Keratinocyte (primary cell): ENCODE results near the gene MYL6.

ENCODE experiments used
- EZH2 ChIP-seq: IDR thresholded peaks from one replicate; pipeline ENCODE4 v1.6.1; 2012; ENCODE audit warnings: inconsistent platforms, mild to moderate bottlenecking, low read length, moderate library complexity
- TF ChIP-seq, protein P1 (sequence below), 3 experiments: IDR thresholded peaks in 1 of 3; conservative IDR thresholded peaks in 1 of 3; optimal IDR thresholded peaks in 1 of 3; 2 replicates in 2 of 3; 3 replicates in 1 of 3; pipeline versions ENCODE3 to v1.5.1; 2011; ENCODE audit warnings: low read length in 3 of 3, mild to moderate bottlenecking in 3 of 3, moderate library complexity in 2 of 3, control low read depth in 1 of 3, inconsistent platforms in 1 of 3; ENCODE audit not compliant: insufficient read depth in 2 of 3; ENCODE audit errors: extremely low read depth in 1 of 3

GRCh38 chr12:56172839-56173238 is 14.7 kb downstream of the MYL6 start:
- TF ChIP-seq, protein P1, sequence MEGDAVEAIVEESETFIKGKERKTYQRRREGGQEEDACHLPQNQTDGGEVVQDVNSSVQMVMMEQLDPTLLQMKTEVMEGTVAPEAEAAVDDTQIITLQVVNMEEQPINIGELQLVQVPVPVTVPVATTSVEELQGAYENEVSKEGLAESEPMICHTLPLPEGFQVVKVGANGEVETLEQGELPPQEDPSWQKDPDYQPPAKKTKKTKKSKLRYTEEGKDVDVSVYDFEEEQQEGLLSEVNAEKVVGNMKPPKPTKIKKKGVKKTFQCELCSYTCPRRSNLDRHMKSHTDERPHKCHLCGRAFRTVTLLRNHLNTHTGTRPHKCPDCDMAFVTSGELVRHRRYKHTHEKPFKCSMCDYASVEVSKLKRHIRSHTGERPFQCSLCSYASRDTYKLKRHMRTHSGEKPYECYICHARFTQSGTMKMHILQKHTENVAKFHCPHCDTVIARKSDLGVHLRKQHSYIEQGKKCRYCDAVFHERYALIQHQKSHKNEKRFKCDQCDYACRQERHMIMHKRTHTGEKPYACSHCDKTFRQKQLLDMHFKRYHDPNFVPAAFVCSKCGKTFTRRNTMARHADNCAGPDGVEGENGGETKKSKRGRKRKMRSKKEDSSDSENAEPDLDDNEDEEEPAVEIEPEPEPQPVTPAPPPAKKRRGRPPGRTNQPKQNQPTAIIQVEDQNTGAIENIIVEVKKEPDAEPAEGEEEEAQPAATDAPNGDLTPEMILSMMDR (optimal IDR thresholded peaks at IDR 0.05 in 1 of 3, IDR thresholded peaks at IDR 0.05 in 1 of 3, conservative IDR thresholded peaks at IDR 0.05 in 1 of 3; ENCODE audit: extremely low read depth in 1 of 3, insufficient read depth in 2 of 3, low read length in 3 of 3), result no peak
- TF ChIP-seq EZH2, result no peak
